Heart left ventricle (tissue), 16 donors: Measurements from ENCODE around the gene UBE2M. TPM values are rescaled to one million over a fixed set of nuclear protein-coding genes. Genes with fewer than 3 reads are reported as not detected.
"Not testable (repeated sequence)": the region's sequence is repeated elsewhere in the genome, so short reads cannot be mapped to it uniquely, and the experiment has no call there.

Experiments used
- ATAC-seq, 4 donors: fragments of 200-7000 bp; cut with Tn5 transposase; one replicate each; pipeline ENCODE4 v1.9.1; 2020 to 2022; ENCODE audit warnings: moderate library complexity in 4 of 4, mild to moderate bottlenecking in 3 of 4, moderate number of reproducible peaks in 1 of 4
- DNase-seq, 5 donors: peaks; one replicate each; pipeline ENCODE4 v3.0.0-alpha.2; 2020
- H3K27ac ChIP-seq, 12 donors: fragments of 200-600 bp; sonication (generic) in 4 of 12; one replicate each; pipeline versions ENCODE4 v1.5.0 to v1.8.0; 2016 to 2022; ENCODE audit warnings: mild to moderate bottlenecking in 2 of 12
- H3K27me3 ChIP-seq, 9 donors: fragments of 200-600 bp; sonication (generic) in 2 of 9; one replicate each; pipeline versions ENCODE4 v1.5.1 to v1.8.0; 2016 to 2022; ENCODE audit warnings: mild to moderate bottlenecking in 3 of 9
- H3K36me3 ChIP-seq, 9 donors: fragments of 200-600 bp; sonication (generic) in 2 of 9; one replicate each; pipeline versions ENCODE4 v1.5.0 to v1.8.0; 2018 to 2022; ENCODE audit warnings: mild to moderate bottlenecking in 2 of 9
- H3K4me1 ChIP-seq, 12 donors: fragments of 200-600 bp; sonication (generic) in 4 of 12; one replicate each; pipeline versions ENCODE4 v1.5.0 to v1.8.0; 2016 to 2022; ENCODE audit warnings: mild to moderate bottlenecking in 3 of 12
- H3K4me3 ChIP-seq, 12 donors: fragments of 200-600 bp; sonication (generic) in 4 of 12; one replicate each; pipeline versions ENCODE4 v1.5.0 to v1.8.0; 2017 to 2022; ENCODE audit warnings: mild to moderate bottlenecking in 9 of 12, moderate library complexity in 4 of 12
- H3K9me3 ChIP-seq, 12 donors: fragments of 200-600 bp; sonication (generic) in 4 of 12; one replicate each; pipeline versions ENCODE4 v1.5.0 to v1.8.0; 2016 to 2022; ENCODE audit warnings: mild to moderate bottlenecking in 1 of 12
- CTCF ChIP-seq, 12 donors: fragments of 200-600 bp; sonication (generic) in 4 of 12; IDR thresholded peaks; one replicate each; pipeline versions ENCODE4 v1.5.0 to v1.8.0; 2018 to 2022; ENCODE audit warnings: antibody characterized with exemption in 12 of 12, mild to moderate bottlenecking in 5 of 12
- POLR2A ChIP-seq, 2 donors: fragments of 450-650 bp; IDR thresholded peaks; one replicate each; pipeline ENCODE4 v1.6.1; 2017; ENCODE audit warnings: antibody characterized with exemption in 2 of 2, mild to moderate bottlenecking in 2 of 2, moderate library complexity in 2 of 2
- WGBS, 4 donors: extraction: QIAGEN DNeasy Blood & Tissue Kit in 2 of 4; methylation state at CpG; one replicate each; pipeline versions ENCODE4 v1.1.5 to v1.1.7; 2013 to 2018; 5-methylcytosine and 5-hydroxymethylcytosine counted together
- intact Hi-C, 10 donors: fragments of 100-400 bp; cut with DNase I; formaldehyde crosslinking; loops; one replicate each; pipeline versions ENCODE4 v1.11.1 to v1.14.2; 2022
- microRNA-seq, 4 donors: library from miRNA; unstranded; fragments of <30 nt; microRNA quantifications; one replicate each; pipeline versions ENCODE4 to v1.2.0, GENCODE V29; 2017 to 2020
- polyA plus RNA-seq, 2 donors: library from polyadenylated mRNA; stranded (reverse); fragments of 200-250 nt; gene quantifications; one replicate each; pipeline ENCODE4 v1.2.3, GENCODE V29; 2013
- total RNA-seq, 9 donors: library from RNA; depleted of rRNA in 2 of 9; stranded (reverse); fragments of >200 nt in 2 of 9; fragmentation: NEBNext Ultra II Directional in 3 of 9; extraction: Animal tissue kit (Norgen Biotek cat#: 25700) in 3 of 9; gene quantifications; one replicate each; pipeline versions ENCODE4 v1.1.0 to v1.2.4, GENCODE V29; 2016 to 2023
- donor health status: ischemic (EF 13 %, LVEDD 7.1; RV severe dilation, severe dysfunction).
- donor health status: healthy with polysubstance abuse.
- donor health status: DM: no; HTN: yes; CAD: no.
- donor health status: DM: no; HTN: no; CAD: no.
- donor health status: ischemic (EF 25% LVEDD 6.9; RV normal size, moderate dysfunction).
- donor health status: ischemic (EF 25% LVEDD 5.7; RV mildly dilated, moderate dysfunction).
- donor health status: healthy.
- donor health status: DM: yes; HTN: yes; CAD: no.
- donor health status: ischemic (EF 35%, LVEDD 5.7; RV mildly dilated, moderate dysfunction).
- donor health status: nonischemic (EF 11% LVEDD 7.7; RV severe dilation, severe dysfunction).
- donor health status: DM: yes; HTN: yes; CAD: no.
- donor health status: PGD.
- donor health status: ischemic (EF 29% LVEDD 5.4; RV normal size, mild dysfunction).
- donor health status: nonischemic (EF 23%, LVEDD 6.1; RV moderate dilation, normal function).

UBE2M gene
- total and polyA plus RNA-seq, 11 donors, result 35.3 to 139 (median 114) TPM

- Histone ChIP-seq H3K27me3 (no peaks in the 10 kb centered on the region), H3K36me3 (peaks cover 0 to 10% (median 0%) of the 10 kb centered on the region in 9 donors), H3K4me3 (no peak overlapping the region), H3K27ac (no peak overlapping the region), H3K4me1 (peaks cover 0 to 20% (median 9%) of the 10 kb centered on the region in 12 donors), H3K9me3 (no peaks in the 10 kb centered on the region)
- intact Hi-C loops, result loop anchor here in 1 of 10 donors (5.0 kb wide), 1 partner anchor 293 kb away; no protein-coding TSS in a partner anchor
- DNase-seq (no peak), ATAC-seq (no peak)
- no peak for TF ChIP-seq CTCF (IDR thresholded peaks at IDR 0.05)
- TF ChIP-seq POLR2A (IDR thresholded peaks at IDR 0.05), result no peak
- 86 to 87% (median 86%) methylated on average over 8 of the region's 8 CpGs for WGBS, 4 donors
These were observed 48.1 kb downstream of the UBE2M start for GRCh38 chr19:58510084-58510862.

- Histone ChIP-seq H3K4me1 (peaks cover 0 to 14% (median 7%) of the 10 kb centered on the region in 12 donors), H3K27me3 (no peaks in the 10 kb centered on the region), H3K27ac (no peak overlapping the region), H3K9me3 (no peaks in the 10 kb centered on the region), H3K4me3 (no peak overlapping the region), H3K36me3 (peaks cover 0 to 8% (median 0%) of the 10 kb centered on the region in 9 donors)
- WGBS, 4 donors, result 82 to 93% (median 87%) methylated on average over 11 of the region's 11 CpGs
- ATAC-seq, result no peak
- TF ChIP-seq POLR2A (IDR thresholded peaks at IDR 0.05), result no peak
- TF ChIP-seq CTCF (IDR thresholded peaks at IDR 0.05), result no peak
- intact Hi-C loops, result loop anchor here in 1 of 10 donors (5.0 kb wide), 1 partner anchor 292 kb away; no protein-coding TSS in a partner anchor
- no peak for DNase-seq
These were observed 48.7 kb downstream of the UBE2M start for GRCh38 chr19:58509731-58510083.

GRCh38 chr19:58507602-58508223 lies 50.7 kb downstream of the UBE2M start:
- intact Hi-C loops, DNase-seq, H3K9me3 ChIP-seq, ATAC-seq, H3K4me1 ChIP-seq, H3K36me3 ChIP-seq, H3K4me3 ChIP-seq, H3K27ac ChIP-seq, H3K27me3 ChIP-seq: not testable (repeated sequence)
- 71 to 79% (median 76%) methylated on average over 7 to 8 of the region's 8 CpGs for WGBS, 4 donors

Small RNA genes within 50 kb of the gene (microRNA-seq; reads per million reads assigned to microRNA genes)
- 0 to 0.58 (median 0) reads per million in 4 donors for gene MIR6807

Other genes with a start within 250 kb of the UBE2M start
- gene ZSCAN22, start 231.6 kb downstream of the UBE2M start, total RNA-seq, result 1 to 10 TPM; 1.1 to 3.1 (median 2.0) TPM
- 1 to 10 TPM in 1 of 2 donors, under 1 TPM in 1; 0.65 to 1.5 TPM for gene ZSCAN22, start 231.6 kb downstream of the UBE2M start, polyA plus RNA-seq
- gene A1BG, start 205.1 kb downstream of the UBE2M start, total RNA-seq, result 1 to 10 TPM in 7 of 9 donors, under 1 TPM in 2; 0.23 to 6.6 (median 3.0) TPM
- 1 to 10 TPM; 4.4 to 4.6 TPM for gene A1BG, start 205.1 kb downstream of the UBE2M start, polyA plus RNA-seq
- gene ZNF497, start 195.9 kb downstream of the UBE2M start, total RNA-seq, result 1 to 10 TPM in 1 of 9 donors, under 1 TPM in 8; 0.18 to 1.1 (median 0.46) TPM
- under 1 TPM; 0.08 to 0.28 TPM for gene ZNF497, start 195.9 kb downstream of the UBE2M start, polyA plus RNA-seq
- gene ZNF837, start 177.6 kb downstream of the UBE2M start, total RNA-seq, result under 1 TPM in 7 of 9 donors, not detected in 2; 0.17 to 0.75 (median 0.63) TPM
- gene ZNF837, start 177.6 kb downstream of the UBE2M start, polyA plus RNA-seq, result under 1 TPM; 0.24 to 0.57 TPM
- gene RPS5, start 171.3 kb downstream of the UBE2M start, total RNA-seq, result 100 to 1,000 TPM; 346 to 753 (median 485) TPM
- gene RPS5, start 171.3 kb downstream of the UBE2M start, polyA plus RNA-seq, result 1,000 to 10,000 TPM in 1 of 2 donors, 100 to 1,000 TPM in 1; 417 to 1,718 TPM
- gene RNF225, start 163.0 kb downstream of the UBE2M start, total RNA-seq, result not detected
- not detected for gene RNF225, start 163.0 kb downstream of the UBE2M start, polyA plus RNA-seq
- gene ZNF584, start 150.0 kb downstream of the UBE2M start, total RNA-seq, result 10 to 100 TPM; 12.7 to 21.6 (median 16.9) TPM
- 10 to 100 TPM in 1 of 2 donors, 1 to 10 TPM in 1; 6.1 to 31.4 TPM for gene ZNF584, start 150.0 kb downstream of the UBE2M start, polyA plus RNA-seq
- gene ZNF132, start 118.5 kb downstream of the UBE2M start, total RNA-seq, result 1 to 10 TPM; 3.1 to 6.7 (median 5.2) TPM
- gene ZNF132, start 118.5 kb downstream of the UBE2M start, polyA plus RNA-seq, result 1 to 10 TPM; 1.7 to 1.8 TPM
- 1 to 10 TPM; 2.3 to 5.1 (median 4.5) TPM for gene ZNF324B, start 107.0 kb downstream of the UBE2M start, total RNA-seq
- 1 to 10 TPM; 1.4 to 3.1 TPM for gene ZNF324B, start 107.0 kb downstream of the UBE2M start, polyA plus RNA-seq
- 10 to 100 TPM in 1 of 9 donors, 1 to 10 TPM in 8; 4.0 to 10.1 (median 5.3) TPM for gene ZNF324, start 91.5 kb downstream of the UBE2M start, total RNA-seq
- 1 to 10 TPM; 2.5 to 5.6 TPM for gene ZNF324, start 91.5 kb downstream of the UBE2M start, polyA plus RNA-seq
- 1 to 10 TPM; 4.3 to 9.3 (median 6.0) TPM for gene ZNF446, start 82.3 kb downstream of the UBE2M start, total RNA-seq
- 1 to 10 TPM; 6.7 to 7.0 TPM for gene ZNF446, start 82.3 kb downstream of the UBE2M start, polyA plus RNA-seq
- gene SLC27A5, start 46.6 kb downstream of the UBE2M start, total RNA-seq, result 1 to 10 TPM; 1.8 to 5.0 (median 3.6) TPM
- 1 to 10 TPM; 5.9 to 9.1 TPM for gene SLC27A5, start 46.6 kb downstream of the UBE2M start, polyA plus RNA-seq
- 10 to 100 TPM in 8 of 9 donors, 1 to 10 TPM in 1; 9.0 to 13.4 (median 10.5) TPM for gene ZBTB45, start 38.8 kb downstream of the UBE2M start, total RNA-seq
- gene ZBTB45, start 38.8 kb downstream of the UBE2M start, polyA plus RNA-seq, result 1 to 10 TPM; 6.9 to 9.2 TPM
- gene TRIM28, start 14.5 kb downstream of the UBE2M start, total RNA-seq, result 100 to 1,000 TPM; 122 to 265 (median 163) TPM
- gene TRIM28, start 14.5 kb downstream of the UBE2M start, polyA plus RNA-seq, result 100 to 1,000 TPM in 1 of 2 donors, 10 to 100 TPM in 1; 88.0 to 160 TPM
- 100 to 1,000 TPM; 113 to 155 (median 129) TPM for gene CHMP2A, start 3.5 kb downstream of the UBE2M start, total RNA-seq
- gene CHMP2A, start 3.5 kb downstream of the UBE2M start, polyA plus RNA-seq, result 100 to 1,000 TPM; 192 to 266 TPM
- gene MZF1, start 14.7 kb upstream of the UBE2M start, total RNA-seq, result 10 to 100 TPM in 2 of 9 donors, 1 to 10 TPM in 7; 7.5 to 12.0 (median 9.1) TPM
- 10 to 100 TPM in 1 of 2 donors, 1 to 10 TPM in 1; 6.2 to 12.5 TPM for gene MZF1, start 14.7 kb upstream of the UBE2M start, polyA plus RNA-seq